ENCODE results near the gene UBE2E3.

DNA sequence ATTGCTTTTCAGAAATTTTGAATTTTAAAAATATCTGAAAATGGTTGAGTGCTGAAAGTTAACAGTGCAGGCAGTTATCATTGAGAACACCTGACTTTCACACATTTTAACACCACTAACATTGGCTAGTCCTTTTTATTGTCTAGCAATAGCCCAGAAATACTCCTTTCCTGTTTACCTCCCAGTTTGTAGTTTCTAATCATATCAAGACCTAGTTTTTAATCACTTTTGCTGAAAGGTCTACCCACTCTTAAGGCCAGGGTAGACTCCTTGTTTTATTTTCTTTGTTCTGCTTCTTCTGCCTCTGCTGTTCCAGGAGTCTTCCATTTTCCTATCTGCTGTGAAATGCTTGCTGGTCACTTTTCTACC, 72.1 kb downstream of the UBE2E3 start:
- TF ChIP-seq CTCF (IDR thresholded peaks at IDR 0.05) (no peak), POLR2AphosphoS5 (IDR thresholded peaks at IDR 0.05) (no peak)

All from prostate gland (tissue), 2 donors.